ENCODE measurements around the gene SAMD8.

The SAMD8 gene

DNA sequence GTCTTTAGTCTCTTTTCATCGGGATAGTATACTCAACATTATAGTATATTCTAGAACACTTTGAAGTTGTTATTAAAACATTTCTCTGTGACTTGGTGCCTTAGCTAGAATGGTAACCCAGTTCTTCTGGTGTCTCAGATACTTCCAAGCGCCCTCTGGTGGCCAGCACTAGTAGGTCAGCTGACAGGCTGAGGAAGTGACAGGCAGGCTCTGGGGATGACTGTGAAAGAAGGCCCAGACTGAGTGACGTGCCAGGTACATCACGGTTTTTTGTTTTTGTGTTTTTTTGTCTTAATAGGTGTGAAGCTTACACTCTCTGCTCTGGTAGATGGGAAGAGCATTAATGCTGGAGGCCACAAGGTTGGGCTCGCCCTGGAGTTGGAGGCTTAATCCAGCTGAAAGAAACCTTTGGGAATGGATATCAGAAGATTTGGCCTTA lies 119.2 kb downstream of the SAMD8 start:
- Mint-ChIP-seq H3K4me1 (ENCODE audit: low read depth) (peaks cover 23% of the 10 kb centered on the region), H3K27ac (peak overlapping the region; percentile 91), H3K9me3 (no peaks in the 10 kb centered on the region), H3K27me3 (ENCODE audit: low read depth) (no peaks in the 10 kb centered on the region), H3K36me3 (ENCODE audit: low read depth) (peaks cover 40% of the 10 kb centered on the region), H3K4me3 (no peak overlapping the region)
- DNase-seq (ENCODE audit: low spot score), result peak; percentile 86
